GM10248 (cell line): ENCODE measurements around the gene EME2.

Experiments used
- CTCF ChIA-PET: fragments of 300-600 bp; sonication (Branson Sonifier 250); formaldehyde crosslinking; extraction: SDS; loops from one replicate; lab custom pipeline; 2021; ENCODE audit warnings: antibody characterized with exemption; lab: Yijun Ruan, JAX
- POLR2A ChIA-PET: fragments of 350-650 bp; sonication (Branson Sonifier 250); formaldehyde crosslinking; extraction: SDS; loops from one replicate; lab custom pipeline; 2020; ENCODE audit warnings: antibody characterized with exemption; lab: Yijun Ruan, JAX
- DNase-seq: peaks from one replicate; pipeline ENCODE4 v3.0.0; 2012; ENCODE audit errors: extremely low spot score
- CTCF ChIP-seq: IDR thresholded peaks from 2 replicates; pipeline ENCODE4 v1.5.1; 2012; ENCODE audit warnings: mild to moderate bottlenecking, low read depth; ENCODE audit errors: extremely low read depth, missing control alignments, control extremely low read depth

EME2 gene

GRCh38 chr16:1745181-1745899 is 27.3 kb upstream of the EME2 start:
- ChIA-PET CTCF (interaction anchor here (1.3 to 1.8 kb wide), 3 partner anchors 13 to 39 kb away, joined by 4 to 7 read pairs (median 4); partner anchors contain the start of gene MAPK8IP3), POLR2A (no interaction called here)
- no peak for TF ChIP-seq CTCF
- no peak for DNase-seq

- CTCF ChIA-PET: interaction anchor here (1.0 to 1.8 kb wide), 3 partner anchors 14 to 40 kb away, joined by 4 to 7 read pairs (median 4); partner anchors contain the start of gene MAPK8IP3
- POLR2A ChIA-PET: no interaction called here
- TF ChIP-seq CTCF: no peak
- no peak for DNase-seq
Observed at GRCh38 chr16:1745900-1746692, 26.5 kb upstream of the EME2 start.

- ChIA-PET CTCF (interaction anchor here (1.0 to 1.6 kb wide), 2 partner anchors 14 to 23 kb away, joined by 4 read pairs; no protein-coding TSS in a partner anchor), POLR2A (no interaction called here)
- no peak for DNase-seq
- TF ChIP-seq CTCF: no peak
Observed at GRCh38 chr16:1746693-1747195, 25.9 kb upstream of the EME2 start.

GRCh38 chr16:1747934-1748333 is 24.7 kb upstream of the EME2 start:
- POLR2A ChIA-PET: no interaction called here
- no peak for DNase-seq
- CTCF ChIA-PET: no interaction called here
- TF ChIP-seq CTCF: no peak

GRCh38 chr16:1749152-1750117 is 23.2 kb upstream of the EME2 start:
- POLR2A ChIA-PET: no interaction called here
- CTCF ChIA-PET: interaction anchor here (1.0 to 3.4 kb wide), 2 partner anchors 26 to 44 kb away, joined by 5 to 9 read pairs; partner anchors contain the start of gene MAPK8IP3
- no peak for TF ChIP-seq CTCF
- no peak for DNase-seq
